Measurements from ENCODE around the gene GAA. TPM values are rescaled to one million over a fixed set of nuclear protein-coding genes. Genes with fewer than 3 reads are reported as not detected.

Gene GAA
- total and polyA plus RNA-seq, 2 of the 13 experiments (the other 11 are each of a cell fraction or from before 2014, with no cell fraction given), result 21.6 to 36.4 TPM

DNA sequence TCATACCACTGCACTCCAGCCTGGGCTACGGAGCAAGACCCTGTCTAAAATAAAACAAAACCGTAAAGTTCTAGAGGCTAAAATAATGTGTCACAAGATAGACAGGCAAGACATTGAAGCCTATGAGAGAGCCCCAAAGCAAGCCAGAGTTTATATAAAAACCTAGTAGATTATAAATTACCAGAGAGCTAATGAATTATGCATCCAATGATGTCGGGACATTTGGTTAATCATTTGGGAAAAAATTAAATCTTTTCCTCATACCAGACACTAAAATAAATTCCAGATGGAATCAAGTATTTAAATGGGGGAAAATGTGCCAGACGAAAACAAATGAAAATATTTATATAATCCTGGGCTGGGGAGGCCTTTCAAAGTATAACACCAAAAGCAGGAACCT is 40.7 kb upstream of the GAA start:
- peaks cover 18% of the 10 kb centered on the region for H3K4me1 ChIP-seq (ENCODE audit: insufficient read depth, low read length)
- WGBS (ENCODE audit: low lambda C conversion rate), result 92% methylated on average over 4 of the region's 4 CpGs
- H3K9me3 ChIP-seq (ENCODE audit: low read length), result no peaks in the 10 kb centered on the region
- H3K27ac ChIP-seq (ENCODE audit: extremely low read length, insufficient read depth, low read length), result no peak overlapping the region
- no TSS peak for BruUV-seq (replicated peaks)
- DNase-seq (ENCODE audit: low spot score) (no peak), FAIRE-seq (no peak), ATAC-seq (no peak)
- intact Hi-C loops (cut with micrococcal nuclease; ENCODE audit: unreplicated experiment) (no loop called here), in situ Hi-C loops (cut with HindIII; ENCODE audit: extremely low pct_ligation_motif_present, low pct_unique_long_range_greater_than_20kb) (no loop called here)
- no peak overlapping the region for H3K4me2 ChIP-seq (ENCODE audit: low read depth, low read length)
- H3K79me2 ChIP-seq (ENCODE audit: insufficient read depth, low read length), result no peaks in the 10 kb centered on the region
- no peak overlapping the region for H2AFZ ChIP-seq (ENCODE audit: low read length)
- TF ChIP-seq, protein P1, sequence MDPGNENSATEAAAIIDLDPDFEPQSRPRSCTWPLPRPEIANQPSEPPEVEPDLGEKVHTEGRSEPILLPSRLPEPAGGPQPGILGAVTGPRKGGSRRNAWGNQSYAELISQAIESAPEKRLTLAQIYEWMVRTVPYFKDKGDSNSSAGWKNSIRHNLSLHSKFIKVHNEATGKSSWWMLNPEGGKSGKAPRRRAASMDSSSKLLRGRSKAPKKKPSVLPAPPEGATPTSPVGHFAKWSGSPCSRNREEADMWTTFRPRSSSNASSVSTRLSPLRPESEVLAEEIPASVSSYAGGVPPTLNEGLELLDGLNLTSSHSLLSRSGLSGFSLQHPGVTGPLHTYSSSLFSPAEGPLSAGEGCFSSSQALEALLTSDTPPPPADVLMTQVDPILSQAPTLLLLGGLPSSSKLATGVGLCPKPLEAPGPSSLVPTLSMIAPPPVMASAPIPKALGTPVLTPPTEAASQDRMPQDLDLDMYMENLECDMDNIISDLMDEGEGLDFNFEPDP (CRISPR knock-in tag; conservative IDR thresholded peaks at IDR 0.05), result no peak
- no peak for TF ChIP-seq PPARG (CRISPR knock-in tag; conservative IDR thresholded peaks at IDR 0.05)
- TF ChIP-seq RAD51 (IDR thresholded peaks at IDR 0.05; ENCODE audit: borderline replicate concordance), result no peak
- no peak for TF ChIP-seq ZNF143 (CRISPR knock-in tag; IDR thresholded peaks at IDR 0.05)
- TF ChIP-seq ARID2 (CRISPR knock-in tag; IDR thresholded peaks at IDR 0.05; ENCODE audit: borderline replicate concordance), result no peak
- TF ChIP-seq PLSCR1 (CRISPR knock-in tag; IDR thresholded peaks at IDR 0.05; ENCODE audit: borderline replicate concordance), result no peak
- TF ChIP-seq, protein P2, sequence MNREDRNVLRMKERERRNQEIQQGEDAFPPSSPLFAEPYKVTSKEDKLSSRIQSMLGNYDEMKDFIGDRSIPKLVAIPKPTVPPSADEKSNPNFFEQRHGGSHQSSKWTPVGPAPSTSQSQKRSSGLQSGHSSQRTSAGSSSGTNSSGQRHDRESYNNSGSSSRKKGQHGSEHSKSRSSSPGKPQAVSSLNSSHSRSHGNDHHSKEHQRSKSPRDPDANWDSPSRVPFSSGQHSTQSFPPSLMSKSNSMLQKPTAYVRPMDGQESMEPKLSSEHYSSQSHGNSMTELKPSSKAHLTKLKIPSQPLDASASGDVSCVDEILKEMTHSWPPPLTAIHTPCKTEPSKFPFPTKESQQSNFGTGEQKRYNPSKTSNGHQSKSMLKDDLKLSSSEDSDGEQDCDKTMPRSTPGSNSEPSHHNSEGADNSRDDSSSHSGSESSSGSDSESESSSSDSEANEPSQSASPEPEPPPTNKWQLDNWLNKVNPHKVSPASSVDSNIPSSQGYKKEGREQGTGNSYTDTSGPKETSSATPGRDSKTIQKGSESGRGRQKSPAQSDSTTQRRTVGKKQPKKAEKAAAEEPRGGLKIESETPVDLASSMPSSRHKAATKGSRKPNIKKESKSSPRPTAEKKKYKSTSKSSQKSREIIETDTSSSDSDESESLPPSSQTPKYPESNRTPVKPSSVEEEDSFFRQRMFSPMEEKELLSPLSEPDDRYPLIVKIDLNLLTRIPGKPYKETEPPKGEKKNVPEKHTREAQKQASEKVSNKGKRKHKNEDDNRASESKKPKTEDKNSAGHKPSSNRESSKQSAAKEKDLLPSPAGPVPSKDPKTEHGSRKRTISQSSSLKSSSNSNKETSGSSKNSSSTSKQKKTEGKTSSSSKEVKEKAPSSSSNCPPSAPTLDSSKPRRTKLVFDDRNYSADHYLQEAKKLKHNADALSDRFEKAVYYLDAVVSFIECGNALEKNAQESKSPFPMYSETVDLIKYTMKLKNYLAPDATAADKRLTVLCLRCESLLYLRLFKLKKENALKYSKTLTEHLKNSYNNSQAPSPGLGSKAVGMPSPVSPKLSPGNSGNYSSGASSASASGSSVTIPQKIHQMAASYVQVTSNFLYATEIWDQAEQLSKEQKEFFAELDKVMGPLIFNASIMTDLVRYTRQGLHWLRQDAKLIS (CRISPR knock-in tag; IDR thresholded peaks at IDR 0.05), result no peak
- no peak for TF ChIP-seq ZNF225 (CRISPR knock-in tag; IDR thresholded peaks at IDR 0.05)
- no peak for TF ChIP-seq TP53 (CRISPR knock-in tag; conservative IDR thresholded peaks at IDR 0.05)
- H3K36me3 ChIP-seq (replicated peaks in 1 of 2; ENCODE audit: control insufficient read depth in 1 of 2, insufficient read depth in 2 of 2, low read length in 2 of 2), result no peaks in the 10 kb centered on the region
- H3K27me3 ChIP-seq (ENCODE audit: control insufficient read depth in 1 of 2, insufficient read depth in 2 of 2, low read length in 2 of 2), result no peaks in the 10 kb centered on the region
- H3K4me3 ChIP-seq (replicated peaks in 1 of 3; ENCODE audit: insufficient read depth in 1 of 3, low read depth in 2 of 3, low read length in 3 of 3), result no peak overlapping the region
- no peaks in the 10 kb centered on the region for H4K20me1 ChIP-seq (ENCODE audit: insufficient read depth, low read length)
- ChIA-PET POLR2A (no interaction called here), CTCF (ENCODE audit: low intra/inter-chr PET ratio, low total read pairs) (no interaction called here)
- no peak overlapping the region for H3K9ac ChIP-seq (ENCODE audit: insufficient read depth, low read depth, low read length)

Measured in HepG2 (cell line).